GM18520 (cell line): ENCODE measurements around the gene GRK6.

Source experiments
- ATAC-seq: cut with Tn5 transposase; IDR thresholded peaks from one replicate; pipeline ENCODE4 v1.9.1; 2021; ENCODE audit not compliant: unreplicated experiment

GRK6 gene

GRCh38 chr5:177425196-177425800 is 1.2 kb upstream of the GRK6 start:
- ATAC-seq, result no peak

DNA sequence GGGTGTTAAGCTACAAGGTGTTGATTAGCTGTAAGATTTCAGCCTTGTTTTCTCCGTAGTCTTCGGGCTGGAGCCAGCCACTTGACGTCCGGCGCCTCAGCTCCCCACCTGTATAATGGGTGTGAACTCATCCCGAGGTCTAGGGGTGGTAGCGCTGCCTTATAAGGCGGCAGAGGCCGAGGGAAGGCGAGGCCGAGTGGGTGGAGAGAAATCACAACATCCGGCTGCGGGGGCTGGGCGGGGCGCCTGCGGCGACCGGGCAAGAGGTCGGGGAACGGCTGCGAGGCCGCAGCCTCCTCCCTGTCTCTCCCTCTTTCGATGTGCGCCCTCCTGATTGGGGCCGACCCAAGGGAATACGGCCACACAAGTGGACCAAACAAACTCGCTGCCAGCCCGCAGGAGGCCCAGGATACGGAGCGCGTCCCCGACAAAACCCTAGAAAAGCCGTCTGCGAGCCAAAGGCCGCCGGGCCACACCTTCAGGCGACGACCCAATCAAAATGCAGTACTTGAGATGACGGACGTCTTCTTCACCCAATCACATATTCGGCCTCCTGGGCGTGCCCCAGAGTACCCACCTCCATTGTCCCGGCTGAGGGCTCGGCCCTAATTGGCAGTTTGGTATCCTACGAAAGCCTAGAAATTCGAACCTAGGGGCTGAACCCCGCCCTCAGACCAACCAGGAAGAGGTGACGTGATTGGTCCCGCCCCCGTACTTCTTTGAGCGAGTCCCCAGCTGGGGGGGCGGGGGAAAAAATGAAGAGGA is 493 bp upstream of the GRK6 start:
- peak; percentile 68 for ATAC-seq

- ATAC-seq, result no peak
These were observed 841 bp downstream of the GRK6 start for GRCh38 chr5:177427211-177427822.

GRCh38 chr5:177427919-177428573 is 1.6 kb downstream of the GRK6 start:
- no peak for ATAC-seq

- no peak for ATAC-seq
These were observed 2.2 kb downstream of the GRK6 start for GRCh38 chr5:177428574-177429217.

DNA sequence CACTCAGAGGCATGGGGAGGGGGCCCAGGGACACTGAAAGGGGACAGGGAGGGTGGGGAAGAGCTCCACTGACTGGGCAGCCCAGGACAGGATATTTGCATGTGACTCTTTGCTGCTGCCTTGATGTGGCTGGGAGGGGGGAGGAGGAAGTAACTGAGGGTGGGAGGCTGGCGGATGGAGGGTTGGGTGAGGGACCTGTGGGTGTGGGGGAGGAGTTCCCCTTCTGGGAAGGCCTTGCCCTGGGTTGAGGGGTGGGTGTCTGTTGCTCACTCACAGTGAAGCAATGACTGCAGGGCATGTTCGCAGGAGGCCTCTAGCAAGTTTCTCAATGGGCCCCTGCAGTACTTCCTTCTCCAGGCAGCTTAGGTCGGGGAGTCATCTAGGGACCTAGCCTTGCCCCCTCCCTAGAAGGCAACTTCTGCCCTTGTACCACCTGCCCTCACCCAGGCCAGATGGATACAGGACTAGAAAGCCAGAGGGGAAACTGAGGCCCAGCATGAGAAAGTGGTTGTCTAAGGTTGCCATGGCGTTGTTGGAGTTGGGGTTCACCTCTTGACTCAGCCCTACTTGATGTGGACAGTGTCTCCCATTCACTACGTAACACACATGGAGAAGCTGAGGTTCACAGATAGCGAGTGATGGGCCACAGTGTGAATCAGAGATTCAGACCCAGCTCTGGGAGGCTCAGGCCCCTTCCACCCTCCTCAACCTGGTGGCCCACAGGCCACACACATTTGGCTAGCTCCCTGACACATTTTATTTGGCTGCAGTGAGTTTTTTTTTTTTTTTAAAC is 3.0 kb downstream of the GRK6 start:
- no peak for ATAC-seq

- no peak for ATAC-seq
These were observed 3.9 kb downstream of the GRK6 start for GRCh38 chr5:177430140-177430951.

GRCh38 chr5:177430972-177431316 is 4.5 kb downstream of the GRK6 start:
- ATAC-seq, result no peak

DNA sequence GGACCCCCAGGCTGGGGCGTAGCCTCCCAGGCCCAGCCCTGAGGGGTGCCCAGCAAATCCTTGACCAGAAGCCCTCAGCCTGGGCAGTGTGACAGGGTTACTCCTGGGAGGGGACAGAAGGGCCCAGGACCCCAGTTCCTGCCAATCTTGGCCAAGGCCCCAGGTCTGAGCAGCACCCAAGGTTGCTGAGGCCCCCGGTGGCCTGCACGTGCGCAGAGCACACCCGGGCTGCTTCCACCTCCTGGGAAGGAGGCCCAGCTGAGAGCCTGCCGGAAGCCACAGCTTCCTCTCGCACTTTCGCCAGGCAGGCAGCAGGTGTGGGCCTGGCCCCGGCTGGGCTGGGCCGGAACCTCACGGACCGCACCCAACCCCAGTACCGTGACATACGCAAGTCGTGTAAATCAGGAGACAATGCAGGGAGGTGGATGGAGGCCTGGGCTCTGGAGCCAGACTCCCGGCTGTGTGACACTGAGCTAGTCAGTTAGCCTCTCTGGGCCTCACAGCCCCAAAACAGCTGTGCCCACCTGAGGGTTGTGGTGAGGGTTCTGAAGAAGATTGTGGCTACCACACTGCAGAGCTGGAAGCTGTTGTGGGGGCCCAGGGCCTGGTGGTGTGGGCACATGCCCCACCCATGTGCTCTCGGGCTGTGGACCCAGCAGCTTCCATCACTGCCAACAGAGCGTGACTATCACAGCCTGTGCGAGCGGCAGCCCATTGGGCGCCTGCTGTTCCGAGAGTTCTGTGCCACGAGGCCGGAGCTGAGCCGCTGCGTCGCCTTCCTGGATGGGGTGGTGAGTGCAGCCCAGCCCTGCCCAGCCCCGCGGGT is 5.1 kb downstream of the GRK6 start:
- peak; percentile 29 for ATAC-seq

DNA sequence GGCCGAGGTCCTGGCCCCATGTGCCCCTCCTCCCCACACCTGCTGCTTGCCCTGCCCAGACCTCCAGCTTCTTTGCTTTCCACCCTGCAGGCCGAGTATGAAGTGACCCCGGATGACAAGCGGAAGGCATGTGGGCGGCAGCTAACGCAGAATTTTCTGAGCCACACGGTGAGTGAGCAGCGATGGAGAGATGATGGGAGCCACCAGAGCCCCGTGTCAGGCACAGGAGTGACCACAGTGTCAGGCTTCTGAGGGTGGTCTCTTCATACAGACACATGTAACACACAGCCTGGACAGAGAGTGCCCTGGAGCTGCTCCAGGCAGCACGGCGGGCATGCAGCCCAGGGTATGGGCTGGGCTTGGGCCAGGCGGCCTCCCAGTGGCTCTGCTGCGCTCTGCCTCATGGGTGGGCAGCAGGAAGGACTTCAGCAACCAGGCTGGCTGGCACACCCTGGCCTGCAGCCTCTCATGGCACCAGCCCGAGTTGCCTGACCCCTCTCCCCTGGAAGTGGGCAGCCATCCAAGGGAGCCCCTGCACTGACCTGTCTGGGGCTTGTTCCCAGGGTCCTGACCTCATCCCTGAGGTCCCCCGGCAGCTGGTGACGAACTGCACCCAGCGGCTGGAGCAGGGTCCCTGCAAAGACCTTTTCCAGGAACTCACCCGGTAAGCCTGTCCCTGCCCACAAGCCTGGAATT is 5.8 kb downstream of the GRK6 start:
- ATAC-seq, result no peak

- ATAC-seq, result no peak
These were observed 6.6 kb downstream of the GRK6 start for GRCh38 chr5:177432839-177433657.

DNA sequence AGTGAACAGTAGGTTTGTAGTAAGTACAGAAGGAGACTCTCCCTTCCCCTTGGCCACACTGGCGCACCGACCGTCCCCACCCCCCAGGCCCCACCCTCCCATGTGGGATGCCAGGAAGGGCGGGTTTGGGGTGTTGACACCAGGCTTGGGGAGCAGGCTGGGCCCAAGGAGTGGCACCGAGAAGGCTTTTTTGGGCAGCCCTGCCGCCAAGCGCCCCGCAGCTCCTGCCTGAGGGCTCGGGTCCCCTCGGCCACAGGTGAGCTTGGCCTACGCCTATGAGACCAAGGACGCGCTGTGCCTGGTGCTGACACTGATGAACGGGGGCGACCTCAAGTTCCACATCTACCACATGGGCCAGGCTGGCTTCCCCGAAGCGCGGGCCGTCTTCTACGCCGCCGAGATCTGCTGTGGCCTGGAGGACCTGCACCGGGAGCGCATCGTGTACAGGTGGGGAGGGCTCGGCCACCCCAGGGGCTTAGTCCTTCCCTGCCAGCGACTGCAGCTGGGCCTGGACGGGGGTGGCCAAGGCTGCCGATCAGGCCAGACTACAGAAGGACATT is 7.3 kb downstream of the GRK6 start:
- ATAC-seq, result no peak

- ATAC-seq, result no peak
These were observed 8.0 kb downstream of the GRK6 start for GRCh38 chr5:177434437-177434836.

- ATAC-seq, result no peak
These were observed 8.7 kb downstream of the GRK6 start for GRCh38 chr5:177434942-177435738.

- no peak for ATAC-seq
These were observed 9.5 kb downstream of the GRK6 start for GRCh38 chr5:177435847-177436536.

- no peak for ATAC-seq
These were observed 11.1 kb downstream of the GRK6 start for GRCh38 chr5:177437623-177438022.
